Spinal cord (tissue), 10 donors: ENCODE measurements around the gene SPATS1. TPM values are rescaled to one million over a fixed set of nuclear protein-coding genes. Genes with fewer than 3 reads are reported as not detected.

ENCODE experiments used
- DNase-seq, 6 donors: peaks; one replicate each; pipeline versions ENCODE4 v3.0.0 to v3.0.0-alpha.2; 2013 to 2015; ENCODE audit warnings: low spot score in 6 of 6, low read depth in 4 of 6
- H3K27ac ChIP-seq: one replicate; pipeline ENCODE4 v1.5.1; 2013; ENCODE audit warnings: low read depth, low read length, control low read depth
- H3K27me3 ChIP-seq: one replicate; pipeline ENCODE4 v1.6.1; 2013; ENCODE audit warnings: low read length; ENCODE audit not compliant: control insufficient read depth, insufficient read depth
- H3K36me3 ChIP-seq: one replicate; pipeline ENCODE4 v1.6.1; 2013; ENCODE audit warnings: low read length; ENCODE audit not compliant: control insufficient read depth, insufficient read depth
- H3K4me1 ChIP-seq: one replicate; pipeline ENCODE4 v1.6.1; 2013; ENCODE audit warnings: low read length; ENCODE audit not compliant: control insufficient read depth, insufficient read depth
- H3K4me3 ChIP-seq: one replicate; pipeline ENCODE4 v1.5.1; 2013; ENCODE audit warnings: low read depth, low read length, control low read depth
- H3K9me3 ChIP-seq: one replicate; pipeline ENCODE4 v1.6.1; 2013; ENCODE audit warnings: low read length; ENCODE audit not compliant: control insufficient read depth, insufficient read depth
- WGBS: methylation state at CpG from one replicate; pipeline ENCODE4 v1.1.5; 2013; ENCODE audit warnings: missing lambda C conversion rate; ENCODE audit not compliant: insufficient coverage; 5-methylcytosine and 5-hydroxymethylcytosine counted together
- polyA plus RNA-seq, 2 donors: library from polyadenylated mRNA; unstranded; fragments of 120-200 nt; gene quantifications; one replicate each; pipeline ENCODE4 v1.2.1, GENCODE V29; 2013; ENCODE audit not compliant: insufficient read length in 2 of 2
- total RNA-seq, 2 donors: library from RNA; depleted of rRNA in 1 of 2; stranded (reverse); fragments of 120-200 nt in 1 of 2; fragments of >200 nt in 1 of 2; gene quantifications; one replicate each; pipeline versions ENCODE4 v1.2.3 to v1.2.4, GENCODE V29; 2013 to 2014
- donor health status: healthy.

Gene SPATS1
- total and polyA plus RNA-seq, 4 donors, result 0.30 to 0.88 (median 0.54) TPM

DNA sequence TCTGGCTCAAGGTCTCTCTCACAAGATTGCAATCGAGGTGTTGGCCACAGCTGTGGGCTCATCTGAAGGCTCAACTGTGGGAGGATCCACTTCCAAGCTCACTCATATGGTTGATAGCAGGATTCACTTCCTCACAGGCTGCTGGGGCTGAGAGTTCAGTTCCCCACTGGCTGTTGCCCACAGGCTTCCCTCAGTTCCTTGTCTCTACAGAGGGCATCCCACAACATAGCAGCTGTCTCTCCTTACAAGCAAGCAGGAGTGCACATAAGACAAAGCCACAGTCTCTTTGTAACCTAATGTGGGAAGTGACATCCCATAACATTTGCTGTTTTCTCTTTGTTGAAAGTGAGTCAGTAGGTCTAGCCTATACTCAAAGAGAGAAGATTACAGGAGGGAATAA lies 14.0 kb downstream of the SPATS1 start:
- DNase-seq, result no peak
- no peak overlapping the region for H3K4me3 ChIP-seq
- 82% methylated on average over 1 of the region's 1 CpG for WGBS
- H3K9me3 ChIP-seq, result no peaks in the 10 kb centered on the region
- H3K4me1 ChIP-seq, result no peaks in the 10 kb centered on the region
- no peaks in the 10 kb centered on the region for H3K27me3 ChIP-seq
- no peaks in the 10 kb centered on the region for H3K36me3 ChIP-seq
- H3K27ac ChIP-seq, result no peak overlapping the region

DNA sequence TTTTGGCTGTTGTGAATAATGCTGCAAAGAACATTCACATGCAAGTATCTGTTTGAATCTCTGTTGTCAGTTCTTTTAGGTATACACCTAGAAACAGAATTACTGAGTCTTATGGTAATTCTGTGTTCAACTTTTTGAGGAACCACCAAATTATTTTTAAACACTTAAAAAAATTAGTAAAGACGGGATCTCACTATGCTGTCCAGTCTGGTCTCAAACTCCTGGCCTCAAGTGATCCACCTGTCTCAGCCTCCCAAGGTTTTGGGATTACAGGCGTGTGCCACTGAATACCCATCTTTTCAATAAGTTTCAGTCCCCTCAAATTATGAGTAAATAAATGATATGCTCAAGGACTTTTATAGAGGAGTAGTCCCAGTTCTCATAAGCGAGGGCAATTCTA lies 17.5 kb downstream of the SPATS1 start:
- H3K27me3 ChIP-seq, result no peaks in the 10 kb centered on the region
- H3K36me3 ChIP-seq, result no peaks in the 10 kb centered on the region
- no CpG with 5 or more reads among the region's 3 CpGs for WGBS
- H3K9me3 ChIP-seq, result no peaks in the 10 kb centered on the region
- H3K4me1 ChIP-seq, result no peaks in the 10 kb centered on the region
- no peak for DNase-seq
- no peak overlapping the region for H3K27ac ChIP-seq
- no peak overlapping the region for H3K4me3 ChIP-seq

DNA sequence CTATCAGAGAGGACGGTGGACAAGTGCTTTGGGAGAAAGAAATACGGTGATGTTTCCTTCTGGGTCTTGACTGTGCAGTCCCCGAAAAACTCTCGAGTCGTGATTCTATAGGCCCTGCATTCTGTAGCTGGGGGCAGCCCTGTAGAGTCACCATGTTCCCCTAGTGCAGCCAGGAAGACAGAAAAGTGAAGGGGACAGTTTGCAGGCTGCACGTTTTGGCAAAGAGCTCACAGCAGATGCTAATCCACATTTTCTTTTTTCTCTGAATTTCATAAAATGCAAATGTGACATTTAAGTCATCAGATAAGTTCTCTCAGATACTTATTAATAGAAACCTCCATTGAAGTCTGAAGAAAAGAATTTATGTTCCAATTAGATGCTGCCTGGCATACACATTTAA lies 19.5 kb downstream of the SPATS1 start:
- H3K9me3 ChIP-seq, result no peaks in the 10 kb centered on the region
- no peak overlapping the region for H3K4me3 ChIP-seq
- no peak overlapping the region for H3K27ac ChIP-seq
- no peaks in the 10 kb centered on the region for H3K27me3 ChIP-seq
- H3K4me1 ChIP-seq, result no peaks in the 10 kb centered on the region
- no peaks in the 10 kb centered on the region for H3K36me3 ChIP-seq
- WGBS, result 91% methylated on average over 5 of the region's 6 CpGs
- DNase-seq, result peak in 2 of 6 donors; percentile 42 to 87

DNA sequence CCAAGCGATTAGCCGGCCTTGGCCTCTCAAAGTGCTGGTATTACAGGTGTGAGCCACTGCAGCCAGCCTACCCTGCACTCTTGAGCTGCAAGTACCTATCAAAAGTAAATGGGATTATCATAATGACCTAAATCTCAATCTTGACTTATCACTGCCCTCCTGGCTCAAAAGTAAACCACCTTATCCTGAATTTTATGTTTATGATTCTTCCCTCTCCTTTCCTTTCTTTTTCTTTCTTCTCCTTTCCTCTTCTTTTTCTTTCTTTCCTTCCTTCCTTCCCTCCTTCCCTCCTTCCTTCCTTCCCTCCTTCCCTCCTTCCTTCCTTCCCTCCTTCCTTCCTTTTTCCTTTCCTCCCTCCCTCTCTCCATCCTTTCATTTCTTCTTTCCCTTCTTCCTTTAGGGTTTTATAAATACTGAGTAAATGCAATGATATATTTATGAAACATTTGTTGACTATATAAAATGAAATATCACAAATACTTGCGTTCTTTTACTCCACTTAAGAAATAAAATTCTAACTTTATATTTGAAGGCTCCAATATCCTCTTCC lies 21.0 kb downstream of the SPATS1 start:
- 100% methylated on average over 2 of the region's 3 CpGs for WGBS
- H3K27ac ChIP-seq, result no peak overlapping the region
- no peak for DNase-seq

DNA sequence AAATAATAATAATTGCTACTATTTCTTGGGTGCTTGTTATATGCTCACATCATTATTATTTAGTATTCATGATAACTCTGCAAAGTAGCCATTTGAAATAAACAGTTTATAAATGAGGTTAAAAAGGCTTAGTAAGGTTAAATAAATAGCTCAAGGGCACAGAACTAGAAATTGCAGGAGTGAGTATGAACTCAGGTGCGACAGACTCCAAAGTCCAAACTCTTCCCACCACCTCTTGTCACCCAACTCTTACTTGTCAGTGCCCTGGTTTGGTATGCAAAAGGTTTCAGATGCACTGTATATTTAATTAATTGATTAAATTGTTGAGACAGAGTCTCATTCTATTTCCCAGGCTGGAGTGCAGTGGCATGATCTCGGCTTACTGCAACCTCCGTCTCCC lies 24.3 kb downstream of the SPATS1 start:
- WGBS, result 92% methylated on average over 2 of the region's 3 CpGs
- Histone ChIP-seq H3K36me3 (no peaks in the 10 kb centered on the region), H3K27ac (no peak overlapping the region), H3K9me3 (no peaks in the 10 kb centered on the region), H3K4me3 (no peak overlapping the region), H3K27me3 (no peaks in the 10 kb centered on the region), H3K4me1 (no peaks in the 10 kb centered on the region)
- no peak for DNase-seq

More for the DNA sequence above, 21.0 kb downstream of the SPATS1 start:
- H3K4me1 ChIP-seq, result no peaks in the 10 kb centered on the region
- H3K27me3 ChIP-seq, result no peaks in the 10 kb centered on the region
- no peak overlapping the region for H3K4me3 ChIP-seq
- H3K36me3 ChIP-seq, result no peaks in the 10 kb centered on the region
- H3K9me3 ChIP-seq, result no peaks in the 10 kb centered on the region

DNA sequence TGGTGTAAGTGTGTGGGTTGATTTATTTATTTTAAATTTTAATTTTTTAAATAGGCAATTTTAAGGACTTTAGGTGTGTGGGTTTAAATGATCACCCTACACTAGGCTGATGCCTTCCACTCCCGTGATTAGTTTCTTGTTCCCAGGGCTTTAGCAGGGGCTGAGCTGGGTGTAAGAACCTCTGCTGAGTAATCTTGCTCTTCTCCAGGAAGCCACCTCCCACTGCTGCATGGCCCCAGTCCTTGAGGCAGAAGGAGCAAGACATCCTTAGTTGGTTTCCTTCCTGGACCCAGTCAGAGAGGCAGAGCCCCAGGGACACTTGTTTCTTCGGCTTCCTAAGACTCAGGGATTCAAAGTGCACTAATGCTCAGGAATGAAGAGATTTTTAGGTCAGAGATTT lies 25.2 kb downstream of the SPATS1 start:
- H3K4me3 ChIP-seq, result no peak overlapping the region
- H3K27ac ChIP-seq, result no peak overlapping the region
- 40% methylated on average over 1 of the region's 2 CpGs for WGBS
- H3K36me3 ChIP-seq, result no peaks in the 10 kb centered on the region
- H3K27me3 ChIP-seq, result no peaks in the 10 kb centered on the region
- no peaks in the 10 kb centered on the region for H3K9me3 ChIP-seq
- no peaks in the 10 kb centered on the region for H3K4me1 ChIP-seq
- no peak for DNase-seq

DNA sequence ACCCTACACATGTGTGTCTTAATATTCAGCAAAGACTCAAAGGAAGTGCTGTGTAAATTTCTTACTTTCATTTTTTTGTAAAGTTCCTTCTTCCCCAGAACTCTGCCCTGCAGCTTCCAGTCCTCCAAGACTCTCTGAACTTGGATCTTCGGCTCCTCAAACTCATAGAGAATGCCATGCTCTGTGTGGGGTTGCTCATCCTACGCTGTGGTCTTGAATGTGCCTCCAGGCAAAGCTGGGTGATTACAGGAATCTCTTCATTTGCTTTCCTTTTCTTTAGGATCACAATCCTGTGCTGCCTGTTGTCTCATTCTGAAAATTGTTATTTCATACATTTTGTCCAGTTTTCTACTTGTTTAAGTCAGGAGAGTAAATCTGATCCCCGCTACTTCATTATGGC lies 30.6 kb downstream of the SPATS1 start:
- DNase-seq, result no peak
- 90% methylated on average over 2 of the region's 3 CpGs for WGBS
- Histone ChIP-seq H3K27ac (no peak overlapping the region), H3K36me3 (no peaks in the 10 kb centered on the region), H3K9me3 (no peaks in the 10 kb centered on the region), H3K4me1 (no peaks in the 10 kb centered on the region), H3K4me3 (no peak overlapping the region), H3K27me3 (no peaks in the 10 kb centered on the region)

DNA sequence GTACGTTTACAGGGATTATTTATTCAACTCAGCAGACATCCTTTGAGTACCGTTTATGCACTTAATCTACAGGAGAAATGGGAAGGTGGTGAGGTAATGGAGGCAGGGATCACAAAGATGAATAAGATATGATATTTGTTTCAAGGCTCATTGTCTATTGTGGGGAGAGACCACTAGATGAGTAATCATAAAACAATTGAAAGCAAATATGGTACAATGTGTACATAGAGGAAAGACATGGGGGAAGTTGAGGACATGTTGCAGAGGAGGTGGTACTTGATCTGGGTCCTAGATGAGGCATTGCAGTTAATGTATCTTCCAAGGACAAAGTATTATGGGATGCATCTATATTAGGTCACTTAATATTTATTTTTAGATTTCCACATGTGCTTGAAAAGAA lies 31.3 kb downstream of the SPATS1 start:
- DNase-seq, result no peak
- no peaks in the 10 kb centered on the region for H3K27me3 ChIP-seq
- no peak overlapping the region for H3K4me3 ChIP-seq
- no peaks in the 10 kb centered on the region for H3K4me1 ChIP-seq
- no peak overlapping the region for H3K27ac ChIP-seq
- no CpG with 5 or more reads among the region's 2 CpGs for WGBS
- no peaks in the 10 kb centered on the region for H3K36me3 ChIP-seq
- no peaks in the 10 kb centered on the region for H3K9me3 ChIP-seq

DNA sequence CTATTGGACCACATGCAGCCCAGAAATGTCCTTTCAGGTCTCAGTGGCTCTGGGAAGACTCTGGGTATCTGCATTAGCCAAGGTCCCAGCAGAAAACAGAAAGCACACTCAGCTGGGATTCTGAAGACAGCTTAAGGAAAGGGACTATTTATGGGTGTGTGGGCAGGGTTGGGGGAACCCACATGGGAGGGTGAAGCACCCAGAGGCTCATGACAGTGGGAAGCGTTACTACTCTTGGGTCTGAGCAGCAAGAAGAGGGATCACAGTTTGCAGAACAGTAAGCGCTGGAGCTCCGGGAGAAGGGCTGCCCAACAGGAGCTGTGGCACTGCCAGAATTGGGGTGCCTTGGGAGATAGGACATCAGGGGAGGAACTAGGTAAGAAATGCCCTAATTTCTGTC lies 32.6 kb downstream of the SPATS1 start:
- no peaks in the 10 kb centered on the region for H3K9me3 ChIP-seq
- H3K4me1 ChIP-seq, result no peaks in the 10 kb centered on the region
- H3K4me3 ChIP-seq, result no peak overlapping the region
- no peak for DNase-seq
- WGBS, result 97% methylated on average over 3 of the region's 3 CpGs
- no peaks in the 10 kb centered on the region for H3K36me3 ChIP-seq
- no peaks in the 10 kb centered on the region for H3K27me3 ChIP-seq
- no peak overlapping the region for H3K27ac ChIP-seq

DNA sequence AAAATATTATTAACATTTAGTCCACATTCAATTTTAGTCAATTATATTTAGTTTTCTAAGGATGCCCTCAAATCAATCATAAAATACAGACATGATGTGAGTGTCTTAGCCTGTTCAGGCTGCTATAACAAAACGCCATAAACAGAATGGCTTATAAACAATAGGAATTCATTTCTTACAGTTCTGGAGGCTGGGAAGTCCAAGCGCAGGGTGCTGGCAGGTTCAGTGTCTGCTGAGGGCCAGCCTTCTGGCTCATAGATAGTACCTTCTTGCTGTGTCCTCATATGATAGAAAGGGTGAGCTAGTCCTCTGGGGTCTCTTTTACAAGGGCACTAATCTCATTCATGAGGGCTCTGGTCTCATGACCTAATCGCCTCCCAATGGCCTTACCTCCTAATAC lies 35.0 kb downstream of the SPATS1 start:
- Histone ChIP-seq H3K27me3 (no peaks in the 10 kb centered on the region), H3K36me3 (no peaks in the 10 kb centered on the region), H3K27ac (no peak overlapping the region), H3K4me1 (no peaks in the 10 kb centered on the region), H3K4me3 (no peak overlapping the region), H3K9me3 (no peaks in the 10 kb centered on the region)
- WGBS, result no CpG with 5 or more reads among the region's 3 CpGs
- no peak for DNase-seq
